ENCODE measurements around the gene ABHD8. TPM values are rescaled to one million over a fixed set of nuclear protein-coding genes. Genes with fewer than 3 reads are reported as not detected.

Gene ABHD8
- total and polyA plus RNA-seq, 12 donors = 2.3 to 60.0 (median 35.8) TPM

GRCh38 chr19:17243211-17243829 is 59.9 kb downstream of the ABHD8 start:
- peak in 1 of 7 donors; percentile 35 for DNase-seq
- peak overlapping the region in 3 of 4 donors; percentile 45 to 99 (median 76) for H3K4me3 ChIP-seq
- 33 to 61% (median 37%) methylated on average over 3 to 8 of the region's 8 CpGs; no CpG with 5 or more reads in 1 of the 4 donors for WGBS, 4 donors
- peaks cover 0 to 7% of the 10 kb centered on the region in 2 donors for H3K36me3 ChIP-seq (replicated peaks in 1 of 2)
- H3K9me3 ChIP-seq (replicated peaks in 1 of 3) = no peaks in the 10 kb centered on the region
- TF ChIP-seq CTCF (IDR thresholded peaks at IDR 0.05) = no peak
- no peak for TF ChIP-seq POLR2A (IDR thresholded peaks at IDR 0.05)
- peaks cover 0 to 22% of the 10 kb centered on the region in 2 donors for H3K4me1 ChIP-seq (replicated peaks in 1 of 2)
- H3K27ac ChIP-seq = peak overlapping the region; percentile 18 to 86 (median 70)
- no peaks in the 10 kb centered on the region for H3K27me3 ChIP-seq
- intact Hi-C loops (cut with DNase I) = no loop called here

GRCh38 chr19:17242431-17243208 is 60.6 kb downstream of the ABHD8 start:
- H3K27me3 ChIP-seq = no peaks in the 10 kb centered on the region
- H3K4me3 ChIP-seq = no peak overlapping the region
- no peak for TF ChIP-seq CTCF (IDR thresholded peaks at IDR 0.05)
- TF ChIP-seq POLR2A (IDR thresholded peaks at IDR 0.05) = no peak
- H3K27ac ChIP-seq = peak overlapping the region in 2 of 5 donors; percentile 83 to 86
- intact Hi-C loops (cut with DNase I) = no loop called here
- peaks cover 0 to 13% of the 10 kb centered on the region in 2 donors for H3K36me3 ChIP-seq (replicated peaks in 1 of 2)
- WGBS, 4 donors = 72 to 94% (median 78%) methylated on average over 3 to 8 of the region's 8 CpGs
- no peaks in the 10 kb centered on the region for H3K9me3 ChIP-seq (replicated peaks in 1 of 3)
- no peak for DNase-seq
- peaks cover 0 to 22% of the 10 kb centered on the region in 2 donors for H3K4me1 ChIP-seq (replicated peaks in 1 of 2)

Other genes starting within 250 kb of the ABHD8 start
- 10 to 100 TPM in 3 of 9 donors, 1 to 10 TPM in 6; 3.9 to 10.9 (median 8.7) TPM for gene HAUS8, start 228.0 kb downstream of the ABHD8 start, total RNA-seq
- 10 to 100 TPM in 2 of 3 donors, 1 to 10 TPM in 1; 7.5 to 17.9 (median 17.5) TPM for gene HAUS8, start 228.0 kb downstream of the ABHD8 start, polyA plus RNA-seq
- gene MYO9B, start 227.6 kb downstream of the ABHD8 start, total RNA-seq = 100 to 1,000 TPM in 1 of 9 donors, 10 to 100 TPM in 8; 23.6 to 183 (median 85.3) TPM
- gene MYO9B, start 227.6 kb downstream of the ABHD8 start, polyA plus RNA-seq = 100 to 1,000 TPM in 1 of 3 donors, 10 to 100 TPM in 2; 29.9 to 236 (median 99.6) TPM
- gene USE1, start 88.1 kb downstream of the ABHD8 start, total RNA-seq = 10 to 100 TPM; 26.5 to 55.6 (median 42.3) TPM
- 10 to 100 TPM; 23.7 to 87.8 (median 75.3) TPM for gene USE1, start 88.1 kb downstream of the ABHD8 start, polyA plus RNA-seq
- gene OCEL1, start 77.2 kb downstream of the ABHD8 start, total RNA-seq = 10 to 100 TPM in 8 of 9 donors, 1 to 10 TPM in 1; 6.1 to 49.1 (median 33.6) TPM
- gene OCEL1, start 77.2 kb downstream of the ABHD8 start, polyA plus RNA-seq = 10 to 100 TPM; 10.3 to 48.2 (median 27.0) TPM
- 100 to 1,000 TPM in 1 of 9 donors, 10 to 100 TPM in 8; 36.2 to 140 (median 57.0) TPM for gene NR2F6, start 57.5 kb downstream of the ABHD8 start, total RNA-seq
- gene NR2F6, start 57.5 kb downstream of the ABHD8 start, polyA plus RNA-seq = 10 to 100 TPM in 2 of 3 donors, 1 to 10 TPM in 1; 6.6 to 26.3 (median 22.6) TPM
- gene USHBP1, start 38.7 kb downstream of the ABHD8 start, total RNA-seq = 10 to 100 TPM in 2 of 9 donors, 1 to 10 TPM in 7; 1.8 to 13.2 (median 4.1) TPM
- 10 to 100 TPM in 2 of 3 donors, under 1 TPM in 1; 0.71 to 23.6 (median 10.4) TPM for gene USHBP1, start 38.7 kb downstream of the ABHD8 start, polyA plus RNA-seq
- gene BABAM1, start 36.0 kb downstream of the ABHD8 start, total RNA-seq = 100 to 1,000 TPM in 2 of 9 donors, 10 to 100 TPM in 7; 68.5 to 162 (median 79.7) TPM
- 100 to 1,000 TPM in 2 of 3 donors, 10 to 100 TPM in 1; 71.1 to 116 (median 101) TPM for gene BABAM1, start 36.0 kb downstream of the ABHD8 start, polyA plus RNA-seq
- 1 to 10 TPM in 1 of 9 donors, under 1 TPM in 8; 0.17 to 1.8 (median 0.35) TPM for gene ANKLE1, start 21.5 kb downstream of the ABHD8 start, total RNA-seq
- gene ANKLE1, start 21.5 kb downstream of the ABHD8 start, polyA plus RNA-seq = 1 to 10 TPM in 1 of 3 donors, under 1 TPM in 2; 0.11 to 1.7 (median 0.64) TPM
- 100 to 1,000 TPM in 8 of 9 donors, 10 to 100 TPM in 1; 95.8 to 358 (median 165) TPM for gene MRPL34, start 2.4 kb upstream of the ABHD8 start, total RNA-seq
- 100 to 1,000 TPM; 101 to 144 (median 121) TPM for gene MRPL34, start 2.4 kb upstream of the ABHD8 start, polyA plus RNA-seq
- gene DDA1, start 6.1 kb upstream of the ABHD8 start, total RNA-seq = 10 to 100 TPM in 8 of 9 donors, 1 to 10 TPM in 1; 6.8 to 54.9 (median 36.0) TPM
- 10 to 100 TPM; 40.3 to 71.4 (median 50.4) TPM for gene DDA1, start 6.1 kb upstream of the ABHD8 start, polyA plus RNA-seq
- gene ANO8, start 31.4 kb upstream of the ABHD8 start, total RNA-seq = 10 to 100 TPM in 8 of 9 donors, 1 to 10 TPM in 1; 4.8 to 78.0 (median 26.5) TPM
- gene ANO8, start 31.4 kb upstream of the ABHD8 start, polyA plus RNA-seq = 10 to 100 TPM in 2 of 3 donors, 1 to 10 TPM in 1; 4.4 to 70.7 (median 33.0) TPM
- 10 to 100 TPM; 11.8 to 50.4 (median 25.6) TPM for gene GTPBP3, start 34.1 kb upstream of the ABHD8 start, total RNA-seq
- gene GTPBP3, start 34.1 kb upstream of the ABHD8 start, polyA plus RNA-seq = 10 to 100 TPM in 2 of 3 donors, 1 to 10 TPM in 1; 5.5 to 36.8 (median 19.0) TPM
- gene PLVAP, start 73.9 kb upstream of the ABHD8 start, total RNA-seq = 100 to 1,000 TPM in 3 of 9 donors, 10 to 100 TPM in 6; 27.9 to 140 (median 72.2) TPM
- gene PLVAP, start 73.9 kb upstream of the ABHD8 start, polyA plus RNA-seq = 100 to 1,000 TPM in 2 of 3 donors, 10 to 100 TPM in 1; 40.9 to 381 (median 127) TPM
- 1 to 10 TPM in 6 of 9 donors, under 1 TPM in 1, not detected in 2; 0.49 to 5.6 (median 2.8) TPM for gene CCDC194, start 90.8 kb upstream of the ABHD8 start, total RNA-seq
- 1 to 10 TPM; 1.1 to 3.0 (median 1.3) TPM for gene CCDC194, start 90.8 kb upstream of the ABHD8 start, polyA plus RNA-seq
- gene BST2, start 102.2 kb upstream of the ABHD8 start, total RNA-seq = 100 to 1,000 TPM; 146 to 940 (median 704) TPM
- 100 to 1,000 TPM; 159 to 304 (median 271) TPM for gene BST2, start 102.2 kb upstream of the ABHD8 start, polyA plus RNA-seq
- 100 to 1,000 TPM in 5 of 9 donors, 10 to 100 TPM in 4; 53.3 to 162 (median 104) TPM for gene MVB12A, start 116.6 kb upstream of the ABHD8 start, total RNA-seq
- gene MVB12A, start 116.6 kb upstream of the ABHD8 start, polyA plus RNA-seq = 100 to 1,000 TPM in 2 of 3 donors, 10 to 100 TPM in 1; 17.4 to 142 (median 132) TPM
- gene TMEM221, start 145.2 kb upstream of the ABHD8 start, total RNA-seq = 1 to 10 TPM in 7 of 9 donors, under 1 TPM in 2; 0.22 to 8.7 (median 5.4) TPM
- 1 to 10 TPM in 2 of 3 donors, under 1 TPM in 1; 0.77 to 2.8 (median 1.9) TPM for gene TMEM221, start 145.2 kb upstream of the ABHD8 start, polyA plus RNA-seq
- 1 to 10 TPM in 2 of 9 donors, under 1 TPM in 3, not detected in 4; 0.41 to 2.7 (median 0.92) TPM for gene NXNL1, start 157.5 kb upstream of the ABHD8 start, total RNA-seq
- gene NXNL1, start 157.5 kb upstream of the ABHD8 start, polyA plus RNA-seq = 1 to 10 TPM in 2 of 3 donors, not detected in 1; 2.6 to 4.8 TPM
- 100 to 1,000 TPM in 1 of 9 donors, 10 to 100 TPM in 7, 1 to 10 TPM in 1; 4.9 to 107 (median 56.3) TPM for gene SLC27A1, start 167.1 kb upstream of the ABHD8 start, total RNA-seq
- gene SLC27A1, start 167.1 kb upstream of the ABHD8 start, polyA plus RNA-seq = 10 to 100 TPM in 2 of 3 donors, 1 to 10 TPM in 1; 6.8 to 78.8 (median 33.3) TPM
- gene PGLS, start 208.2 kb upstream of the ABHD8 start, total RNA-seq = 100 to 1,000 TPM in 7 of 9 donors, 10 to 100 TPM in 2; 80.4 to 181 (median 125) TPM
- 100 to 1,000 TPM in 2 of 3 donors, 10 to 100 TPM in 1; 36.1 to 200 (median 134) TPM for gene PGLS, start 208.2 kb upstream of the ABHD8 start, polyA plus RNA-seq

All from adrenal gland (tissue), 12 donors.